ENCODE results near the gene FXYD6. TPM values are rescaled to one million over a fixed set of nuclear protein-coding genes. Genes with fewer than 3 reads are reported as not detected.
A peak's percentile ranks its signal among the peaks of the same experiment; 100 is the strongest.

The FXYD6 gene
- total and polyA plus RNA-seq, 2 donors from 2014 or later, result 57.8 to 62.7 TPM

- Histone ChIP-seq H3K9ac (ENCODE audit: low read length in 3 of 3) (no peak overlapping the region), H3K27ac (ENCODE audit: low read depth in 2 of 2, low read length in 2 of 2) (no peak overlapping the region), H3K36me3 (ENCODE audit: control insufficient read depth in 2 of 3, insufficient read depth in 3 of 3, low read length in 3 of 3) (peaks cover 0 to 8% (median 0%) of the 10 kb centered on the region in 3 donors), H3K27me3 (ENCODE audit: control insufficient read depth, insufficient read depth, low read length) (no peaks in the 10 kb centered on the region), H3K4me3 (ENCODE audit: low read length in 3 of 3) (no peak overlapping the region), H3K9me3 (ENCODE audit: control insufficient read depth in 2 of 3, insufficient read depth in 1 of 3, low read length in 3 of 3) (no peaks in the 10 kb centered on the region), H3K4me1 (ENCODE audit: control insufficient read depth in 2 of 3, insufficient read depth in 2 of 3, low read depth in 1 of 3, low read length in 3 of 3) (peaks cover 0 to 5% (median 0%) of the 10 kb centered on the region in 3 donors)
- intact Hi-C loops (cut with DNase I), result no loop called here
- FAIRE-seq (no peak), DNase-seq (no peak)
- TF ChIP-seq CTCF (IDR thresholded peaks at IDR 0.05; ENCODE audit: borderline replicate concordance, extremely low read depth, insufficient read depth), result no peak
Observed at GRCh38 chr11:117805045-117805444, 71.4 kb downstream of the FXYD6 start.

- FAIRE-seq, result no peak
- intact Hi-C loops (cut with DNase I), result no loop called here
Observed at GRCh38 chr11:117803896-117804295, 72.6 kb downstream of the FXYD6 start.

GRCh38 chr11:117799634-117800033, 76.8 kb downstream of the FXYD6 start:
- Histone ChIP-seq H3K4me1 (ENCODE audit: control insufficient read depth in 2 of 3, insufficient read depth in 2 of 3, low read depth in 1 of 3, low read length in 3 of 3) (peaks cover 0 to 11% (median 0%) of the 10 kb centered on the region in 3 donors), H3K9me3 (ENCODE audit: control insufficient read depth in 2 of 3, insufficient read depth in 1 of 3, low read length in 3 of 3) (no peaks in the 10 kb centered on the region), H3K36me3 (ENCODE audit: control insufficient read depth in 2 of 3, insufficient read depth in 3 of 3, low read length in 3 of 3) (peaks cover 0 to 8% (median 0%) of the 10 kb centered on the region in 3 donors), H3K9ac (ENCODE audit: low read length in 3 of 3) (no peak overlapping the region), H3K4me3 (ENCODE audit: low read length in 3 of 3) (no peak overlapping the region), H3K27me3 (ENCODE audit: control insufficient read depth, insufficient read depth, low read length) (peaks cover 20% of the 10 kb centered on the region), H3K27ac (ENCODE audit: low read depth in 2 of 2, low read length in 2 of 2) (no peak overlapping the region)
- no peak for DNase-seq
- no peak for FAIRE-seq
- intact Hi-C loops (cut with DNase I), result no loop called here
- no peak for TF ChIP-seq CTCF (IDR thresholded peaks at IDR 0.05; ENCODE audit: borderline replicate concordance, extremely low read depth, insufficient read depth)

More at GRCh38 chr11:117803896-117804295, 72.6 kb downstream of the FXYD6 start:
- Histone ChIP-seq H3K9ac (ENCODE audit: low read length in 3 of 3) (no peak overlapping the region), H3K9me3 (ENCODE audit: control insufficient read depth in 2 of 3, insufficient read depth in 1 of 3, low read length in 3 of 3) (no peaks in the 10 kb centered on the region), H3K4me1 (ENCODE audit: control insufficient read depth in 2 of 3, insufficient read depth in 2 of 3, low read depth in 1 of 3, low read length in 3 of 3) (no peaks in the 10 kb centered on the region), H3K4me3 (ENCODE audit: low read length in 3 of 3) (no peak overlapping the region), H3K27me3 (ENCODE audit: control insufficient read depth, insufficient read depth, low read length) (peaks cover 2% of the 10 kb centered on the region), H3K36me3 (ENCODE audit: control insufficient read depth in 2 of 3, insufficient read depth in 3 of 3, low read length in 3 of 3) (peaks cover 0 to 8% (median 0%) of the 10 kb centered on the region in 3 donors), H3K27ac (ENCODE audit: low read depth in 2 of 2, low read length in 2 of 2) (no peak overlapping the region)
- TF ChIP-seq CTCF (IDR thresholded peaks at IDR 0.05; ENCODE audit: borderline replicate concordance, extremely low read depth, insufficient read depth), result no peak
- peak in 1 of 5 donors; percentile 50 for DNase-seq
